Neuronal stem cell (in vitro differentiated cells): ENCODE data around the gene KLK7.
A peak's percentile ranks its signal among the peaks of the same experiment; 100 is the strongest.

Experiments used
- DNase-seq: peaks from one replicate; pipeline ENCODE4 v3.0.0-alpha.2; 2013; ENCODE audit warnings: low spot score
- H2AFZ ChIP-seq: one replicate; pipeline ENCODE4 v1.6.1; 2013; ENCODE audit warnings: mild to moderate bottlenecking, low read length, inconsistent platforms
- H2AK5ac ChIP-seq: 2 replicates; pipeline ENCODE4 v1.6.1; 2013; ENCODE audit warnings: low read depth, mild to moderate bottlenecking, inconsistent platforms, low read length, moderate library complexity, mixed read lengths
- H2BK120ac ChIP-seq: 2 replicates; pipeline ENCODE4 v1.6.1; 2013; ENCODE audit warnings: low read depth, mild to moderate bottlenecking, inconsistent platforms, low read length, moderate library complexity, mixed read lengths
- H2BK12ac ChIP-seq: one replicate; pipeline ENCODE4 v1.6.1; 2013; ENCODE audit warnings: low read length, inconsistent platforms
- H2BK15ac ChIP-seq: 2 replicates; pipeline ENCODE4 v1.6.1; 2013; ENCODE audit warnings: mild to moderate bottlenecking, low read length, inconsistent platforms, mixed read lengths
- H2BK5ac ChIP-seq: one replicate; pipeline ENCODE4 v1.6.1; 2013; ENCODE audit warnings: inconsistent platforms, mild to moderate bottlenecking, low read length, moderate library complexity
- H3K14ac ChIP-seq: one replicate; pipeline ENCODE4 v1.6.1; 2013; ENCODE audit warnings: low read length, inconsistent platforms
- H3K18ac ChIP-seq: 2 replicates; pipeline ENCODE4 v1.6.1; 2013; ENCODE audit warnings: low read length, inconsistent platforms
- H3K23ac ChIP-seq: 2 replicates; pipeline ENCODE4 v1.6.1; 2013; ENCODE audit warnings: low read depth, mild to moderate bottlenecking, mixed read lengths, low read length, inconsistent platforms; ENCODE audit not compliant: poor library complexity
- H3K27ac ChIP-seq: replicated peaks from 3 replicates; pipeline ENCODE4 v1.5.1; 2013; ENCODE audit warnings: low read length, inconsistent platforms
- H3K27me3 ChIP-seq, 3 experiments: 2 replicates each; pipeline ENCODE4 v1.6.1; 2013; ENCODE audit warnings: low read length in 3 of 3, mild to moderate bottlenecking in 2 of 3, inconsistent platforms in 1 of 3, low read depth in 1 of 3, mixed read lengths in 1 of 3, moderate library complexity in 1 of 3; ENCODE audit not compliant: control insufficient read depth in 3 of 3, insufficient read depth in 3 of 3
- H3K36me3 ChIP-seq, 2 donors: replicated peaks in 1 of 2; 2 replicates each; pipeline ENCODE4 v1.6.1; 2013; ENCODE audit warnings: low read length in 2 of 2; ENCODE audit not compliant: control insufficient read depth in 2 of 2, insufficient read depth in 2 of 2
- H3K4ac ChIP-seq: 2 replicates; pipeline ENCODE4 v1.6.1; 2013; ENCODE audit warnings: inconsistent platforms, mild to moderate bottlenecking, low read length, moderate library complexity
- H3K4me1 ChIP-seq, 2 donors: 1 replicate in 1 of 2; 2 replicates in 1 of 2; pipeline ENCODE4 v1.6.1; 2013; ENCODE audit warnings: low read length in 2 of 2, low read depth in 1 of 2; ENCODE audit not compliant: control insufficient read depth in 2 of 2, insufficient read depth in 1 of 2
- H3K4me2 ChIP-seq: one replicate; pipeline ENCODE4 v1.6.1; 2013; ENCODE audit warnings: mild to moderate bottlenecking, low read length, inconsistent platforms; ENCODE audit not compliant: insufficient read depth, poor library complexity, severe bottlenecking
- H3K4me3 ChIP-seq, 2 donors: 2 replicates each; pipeline ENCODE4 v1.5.1; 2013; ENCODE audit warnings: low read length in 2 of 2, mild to moderate bottlenecking in 2 of 2, inconsistent platforms in 1 of 2, moderate library complexity in 1 of 2
- H3K79me1 ChIP-seq: one replicate; pipeline ENCODE4 v1.6.1; 2013; ENCODE audit warnings: low read depth, mild to moderate bottlenecking, inconsistent platforms, low read length, moderate library complexity
- H3K9ac ChIP-seq: one replicate; pipeline ENCODE4 v1.6.1; 2013; ENCODE audit warnings: mild to moderate bottlenecking, low read depth, low read length, inconsistent platforms; ENCODE audit not compliant: poor library complexity
- H3K9me3 ChIP-seq, 2 donors: replicated peaks in 1 of 2; 2 replicates each; pipeline versions ENCODE3 to v1.6.1; 2013; ENCODE audit warnings: low read length in 2 of 2, mild to moderate bottlenecking in 2 of 2, inconsistent platforms in 1 of 2, low read depth in 1 of 2, mixed read lengths in 1 of 2, moderate library complexity in 1 of 2; ENCODE audit not compliant: control insufficient read depth in 2 of 2, insufficient read depth in 1 of 2
- H4K8ac ChIP-seq: one replicate; pipeline ENCODE4 v1.6.1; 2013; ENCODE audit warnings: low read depth, mild to moderate bottlenecking, inconsistent platforms, low read length, moderate library complexity
- H4K91ac ChIP-seq: one replicate; pipeline ENCODE4 v1.6.1; 2013; ENCODE audit warnings: low read length, low read depth, mild to moderate bottlenecking, inconsistent platforms; ENCODE audit not compliant: poor library complexity
- WGBS, 2 donors: extraction: QIAGEN DNeasy Blood & Tissue Kit; methylation state at CpG; one replicate each; pipeline ENCODE4 v1.1.7; 2013; ENCODE audit warnings: missing lambda C conversion rate in 2 of 2, mixed read lengths in 1 of 2; ENCODE audit not compliant: insufficient read length in 2 of 2, insufficient replicate concordance in 1 of 2; ENCODE audit errors: extremely low coverage in 2 of 2; 5-methylcytosine and 5-hydroxymethylcytosine counted together

Gene KLK7

GRCh38 chr19:51016798-51017683, 33.3 kb upstream of the KLK7 start:
- no CpG with 5 or more reads among the region's 68 CpGs for WGBS, 2 donors
- Histone ChIP-seq H2BK12ac (peak overlapping the region; percentile 0), H3K4me2 (peak overlapping the region; percentile 84), H3K36me3 (no peaks in the 10 kb centered on the region), H2BK15ac (peak overlapping the region; percentile 11), H3K27me3 (peaks cover 11 to 61% (median 43%) of the 10 kb centered on the region in 3 experiments), H2BK120ac (no peak overlapping the region), H3K9me3 (peaks cover 0 to 3% of the 10 kb centered on the region in 2 donors), H4K91ac (no peak overlapping the region), H2AFZ (peak overlapping the region; percentile 56), H3K9ac (peak overlapping the region; percentile 73), H3K23ac (peak overlapping the region; percentile 60), H2AK5ac (no peak overlapping the region), H4K8ac (no peak overlapping the region), H3K4me3 (peak overlapping the region in 1 of 2 donors; percentile 78), H3K18ac (peak overlapping the region; percentile 44), H3K4me1 (peaks cover 0 to 6% of the 10 kb centered on the region in 2 donors), H3K27ac (no peak overlapping the region), H3K14ac (no peak overlapping the region), H3K4ac (no peak overlapping the region), H2BK5ac (no peak overlapping the region), H3K79me1 (peaks cover 3% of the 10 kb centered on the region)
- DNase-seq = peak; percentile 69

GRCh38 chr19:51015691-51016267, 32.1 kb upstream of the KLK7 start:
- H4K8ac ChIP-seq = no peak overlapping the region
- H4K91ac ChIP-seq = no peak overlapping the region
- peaks cover 0 to 5% of the 10 kb centered on the region in 2 donors for H3K4me1 ChIP-seq
- H3K18ac ChIP-seq = peak overlapping the region; percentile 74
- H3K4me3 ChIP-seq = no peak overlapping the region
- no peak overlapping the region for H2BK120ac ChIP-seq
- peak overlapping the region; percentile 63 for H3K14ac ChIP-seq
- no peak overlapping the region for H3K4me2 ChIP-seq
- no peak overlapping the region for H3K9ac ChIP-seq
- no peak overlapping the region for H3K4ac ChIP-seq
- H3K36me3 ChIP-seq = no peaks in the 10 kb centered on the region
- peaks cover 3% of the 10 kb centered on the region for H3K79me1 ChIP-seq
- H3K27ac ChIP-seq = no peak overlapping the region
- H2AFZ ChIP-seq = no peak overlapping the region
- no CpG with 5 or more reads among the region's 19 CpGs for WGBS, 2 donors
- H2BK15ac ChIP-seq = no peak overlapping the region
- no peak for DNase-seq
- peak overlapping the region; percentile 11 for H3K23ac ChIP-seq
- peak overlapping the region; percentile 27 for H2BK5ac ChIP-seq
- no peak overlapping the region for H2BK12ac ChIP-seq
- H3K27me3 ChIP-seq = peaks cover 11 to 55% (median 43%) of the 10 kb centered on the region in 3 experiments
- H2AK5ac ChIP-seq = peak overlapping the region; percentile 53
- H3K9me3 ChIP-seq = peaks cover 0 to 3% of the 10 kb centered on the region in 2 donors

- Histone ChIP-seq H3K9me3 (peaks cover 0 to 1% of the 10 kb centered on the region in 2 donors), H2AFZ (no peak overlapping the region), H3K36me3 (no peaks in the 10 kb centered on the region), H3K23ac (no peak overlapping the region), H3K9ac (no peak overlapping the region), H2BK15ac (no peak overlapping the region), H3K27me3 (peaks cover 8 to 51% (median 30%) of the 10 kb centered on the region in 3 experiments), H3K4me2 (no peak overlapping the region), H4K91ac (no peak overlapping the region), H4K8ac (no peak overlapping the region), H2AK5ac (peak overlapping the region; percentile 34), H3K79me1 (peaks cover 2% of the 10 kb centered on the region), H3K27ac (no peak overlapping the region), H3K4ac (no peak overlapping the region), H3K18ac (no peak overlapping the region), H2BK5ac (no peak overlapping the region), H2BK12ac (no peak overlapping the region), H3K14ac (no peak overlapping the region), H3K4me1 (peaks cover 0 to 4% of the 10 kb centered on the region in 2 donors), H3K4me3 (no peak overlapping the region), H2BK120ac (no peak overlapping the region)
- WGBS, 2 donors = no CpG with 5 or more reads among the region's 6 CpGs
- DNase-seq = no peak
Observed at GRCh38 chr19:51014242-51014641, 30.5 kb upstream of the KLK7 start.

- WGBS, 2 donors = no CpG with 5 or more reads among the region's 12 CpGs
- no peak overlapping the region for H3K23ac ChIP-seq
- H3K18ac ChIP-seq = no peak overlapping the region
- no peak overlapping the region for H3K9ac ChIP-seq
- no peak for DNase-seq
- H3K14ac ChIP-seq = no peak overlapping the region
- H3K4me3 ChIP-seq = no peak overlapping the region
- H3K9me3 ChIP-seq = peaks cover 0 to 1% of the 10 kb centered on the region in 2 donors
- no peak overlapping the region for H2AK5ac ChIP-seq
- no peak overlapping the region for H4K8ac ChIP-seq
- H3K4me1 ChIP-seq = peaks cover 0 to 2% of the 10 kb centered on the region in 2 donors
- H2BK12ac ChIP-seq = no peak overlapping the region
- H3K79me1 ChIP-seq = no peaks in the 10 kb centered on the region
- H3K27ac ChIP-seq = no peak overlapping the region
- H3K4ac ChIP-seq = no peak overlapping the region
- H2BK5ac ChIP-seq = no peak overlapping the region
- no peak overlapping the region for H2AFZ ChIP-seq
- no peaks in the 10 kb centered on the region for H3K36me3 ChIP-seq
- H4K91ac ChIP-seq = no peak overlapping the region
- no peak overlapping the region for H3K4me2 ChIP-seq
- H2BK120ac ChIP-seq = no peak overlapping the region
- H2BK15ac ChIP-seq = no peak overlapping the region
- H3K27me3 ChIP-seq = peaks cover 3 to 42% (median 17%) of the 10 kb centered on the region in 3 experiments
Observed at GRCh38 chr19:51012661-51013190, 29.0 kb upstream of the KLK7 start.
